GM12872 (cell line): ENCODE results near the gene HSPB9.

Experiments used
- TF ChIP-seq, protein P1 (sequence below): IDR thresholded peaks from 3 replicates; pipeline ENCODE4 v1.5.1; 2011; ENCODE audit warnings: low read depth, mild to moderate bottlenecking, low read length, moderate library complexity; ENCODE audit not compliant: insufficient read depth

Gene HSPB9

DNA sequence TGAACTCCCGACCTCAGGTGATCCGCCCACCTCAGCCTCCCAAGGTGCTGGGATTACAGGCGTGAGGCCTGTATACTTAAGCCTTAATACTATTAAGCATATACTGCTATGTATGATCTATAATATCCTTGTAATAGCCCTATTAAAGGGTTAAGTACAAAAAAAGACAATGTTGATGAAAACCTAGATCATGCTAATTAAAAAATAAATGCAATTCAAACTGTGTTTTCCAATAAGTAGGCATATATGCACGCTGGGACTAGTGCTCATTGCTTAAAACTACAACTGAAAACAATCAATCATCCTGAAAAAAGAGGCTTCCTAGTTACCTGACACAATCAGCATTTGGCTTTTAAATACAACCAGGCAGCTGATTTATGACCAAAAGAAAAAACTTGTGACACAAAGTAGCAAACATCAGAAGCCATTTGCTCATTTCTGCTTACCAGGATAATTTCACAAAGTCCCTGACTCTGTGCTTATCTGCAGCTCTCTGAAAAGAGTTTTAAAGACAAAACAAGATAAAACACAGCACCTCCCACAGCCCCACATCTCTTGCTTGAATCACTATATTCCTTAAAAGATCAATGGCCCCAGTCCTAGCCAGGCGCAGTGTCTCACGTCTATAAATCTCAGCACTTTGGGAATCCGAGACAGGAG is 35.4 kb upstream of the HSPB9 start:
- TF ChIP-seq, protein P1, sequence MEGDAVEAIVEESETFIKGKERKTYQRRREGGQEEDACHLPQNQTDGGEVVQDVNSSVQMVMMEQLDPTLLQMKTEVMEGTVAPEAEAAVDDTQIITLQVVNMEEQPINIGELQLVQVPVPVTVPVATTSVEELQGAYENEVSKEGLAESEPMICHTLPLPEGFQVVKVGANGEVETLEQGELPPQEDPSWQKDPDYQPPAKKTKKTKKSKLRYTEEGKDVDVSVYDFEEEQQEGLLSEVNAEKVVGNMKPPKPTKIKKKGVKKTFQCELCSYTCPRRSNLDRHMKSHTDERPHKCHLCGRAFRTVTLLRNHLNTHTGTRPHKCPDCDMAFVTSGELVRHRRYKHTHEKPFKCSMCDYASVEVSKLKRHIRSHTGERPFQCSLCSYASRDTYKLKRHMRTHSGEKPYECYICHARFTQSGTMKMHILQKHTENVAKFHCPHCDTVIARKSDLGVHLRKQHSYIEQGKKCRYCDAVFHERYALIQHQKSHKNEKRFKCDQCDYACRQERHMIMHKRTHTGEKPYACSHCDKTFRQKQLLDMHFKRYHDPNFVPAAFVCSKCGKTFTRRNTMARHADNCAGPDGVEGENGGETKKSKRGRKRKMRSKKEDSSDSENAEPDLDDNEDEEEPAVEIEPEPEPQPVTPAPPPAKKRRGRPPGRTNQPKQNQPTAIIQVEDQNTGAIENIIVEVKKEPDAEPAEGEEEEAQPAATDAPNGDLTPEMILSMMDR: no peak

DNA sequence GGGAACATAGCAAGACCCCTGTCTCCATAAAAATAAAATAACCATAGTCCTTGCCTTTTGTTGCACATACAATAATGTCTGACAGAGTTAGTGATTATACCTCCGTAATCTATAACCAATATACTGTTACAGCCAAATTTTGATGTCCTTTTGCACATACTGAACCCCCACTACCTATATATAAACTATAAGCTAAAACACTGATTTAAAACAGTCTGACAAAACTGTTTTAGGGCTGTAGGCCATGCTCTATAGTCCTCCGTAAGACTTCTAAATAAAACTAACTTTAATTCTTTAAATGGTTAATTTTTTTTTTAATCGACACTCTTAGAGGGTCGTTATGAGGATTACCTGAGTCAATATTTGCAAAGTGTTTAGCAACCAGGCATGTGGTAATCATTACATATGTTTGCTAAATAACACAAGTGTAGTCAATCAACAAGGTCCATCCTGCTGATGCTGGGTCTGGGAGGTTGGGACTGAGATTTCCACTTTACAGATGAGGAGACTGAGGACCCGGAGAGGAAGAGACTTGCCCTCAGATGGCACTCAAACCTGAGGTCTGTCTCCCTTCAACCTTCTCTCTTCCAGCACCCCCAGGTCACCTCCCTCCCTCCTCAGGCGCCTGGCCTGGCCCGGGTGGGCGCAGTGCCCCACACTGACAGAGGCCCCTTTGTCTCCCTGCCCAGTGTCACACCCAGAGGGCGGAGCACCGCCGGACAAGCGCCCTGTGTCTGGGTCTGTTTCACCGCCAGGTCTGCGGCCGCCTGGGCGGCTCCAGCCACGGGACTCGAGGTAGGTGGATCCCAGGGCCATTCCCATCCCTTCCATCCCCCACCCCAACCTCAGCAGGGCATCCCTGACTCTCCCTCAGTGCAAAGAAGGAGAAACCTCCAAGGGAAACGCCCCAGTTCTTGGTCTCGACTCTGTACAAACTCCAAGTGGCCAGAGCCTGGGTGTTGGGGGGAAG is 34.6 kb upstream of the HSPB9 start:
- TF ChIP-seq, protein P1: no peak

DNA sequence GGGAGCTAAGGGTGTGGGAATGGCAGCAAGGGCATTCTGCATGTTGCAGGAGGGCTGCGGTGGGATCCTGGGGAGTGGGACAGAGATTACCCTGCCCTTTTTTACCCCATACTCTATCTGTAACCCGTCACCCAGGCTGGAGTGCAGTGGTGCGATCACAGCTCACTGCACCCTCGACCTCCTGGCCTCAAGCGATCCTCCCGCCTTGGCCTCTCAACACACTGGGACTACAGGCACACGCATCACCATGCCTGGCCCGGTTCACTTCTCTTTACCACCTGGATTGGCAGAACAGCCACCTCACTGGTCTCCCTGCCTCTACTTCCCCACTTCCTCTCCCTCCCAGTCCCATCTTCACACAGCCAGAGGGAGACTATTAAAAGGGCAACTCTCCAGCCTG is 33.9 kb upstream of the HSPB9 start:
- TF ChIP-seq, protein P1: no peak

DNA sequence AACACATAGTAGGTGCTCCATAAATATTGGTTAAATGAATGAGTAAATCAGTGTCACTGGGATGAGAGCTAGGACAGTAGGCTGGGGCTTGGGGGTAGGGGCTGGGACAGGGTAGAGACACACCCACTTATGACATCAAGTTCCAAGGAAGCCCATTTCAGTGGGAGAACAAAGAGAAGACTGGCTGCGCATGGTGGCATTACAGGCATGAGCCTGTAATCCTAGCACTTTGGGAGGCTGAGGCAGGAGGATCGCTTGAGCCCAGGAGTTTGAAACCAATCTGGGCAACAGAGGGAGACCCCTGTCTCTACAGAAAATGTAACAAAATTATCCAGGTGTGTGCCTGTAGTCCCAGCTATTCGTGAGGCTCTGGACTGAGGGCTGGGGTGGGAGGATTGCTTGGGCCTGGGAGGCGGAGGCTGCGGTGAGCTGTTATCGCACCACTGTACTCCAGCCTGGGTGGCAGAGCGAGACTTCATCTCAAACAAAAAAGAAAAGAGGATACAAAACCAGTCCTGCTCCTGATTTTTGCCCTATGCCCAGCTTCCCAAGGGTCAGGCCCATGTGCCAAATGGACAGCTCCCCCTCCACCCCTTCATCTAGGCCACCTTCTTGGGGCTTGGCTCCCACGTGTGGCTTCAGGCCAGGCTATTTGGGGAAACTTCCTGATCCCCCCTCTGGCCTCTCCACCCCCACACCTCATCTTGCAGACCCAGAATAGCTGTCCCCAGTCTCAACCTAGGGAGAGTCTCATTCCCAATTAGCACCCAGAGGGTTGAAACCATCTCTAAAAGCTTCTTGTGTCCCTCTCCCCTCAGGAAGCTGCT is 31.4 kb upstream of the HSPB9 start:
- TF ChIP-seq, protein P1: no peak

DNA sequence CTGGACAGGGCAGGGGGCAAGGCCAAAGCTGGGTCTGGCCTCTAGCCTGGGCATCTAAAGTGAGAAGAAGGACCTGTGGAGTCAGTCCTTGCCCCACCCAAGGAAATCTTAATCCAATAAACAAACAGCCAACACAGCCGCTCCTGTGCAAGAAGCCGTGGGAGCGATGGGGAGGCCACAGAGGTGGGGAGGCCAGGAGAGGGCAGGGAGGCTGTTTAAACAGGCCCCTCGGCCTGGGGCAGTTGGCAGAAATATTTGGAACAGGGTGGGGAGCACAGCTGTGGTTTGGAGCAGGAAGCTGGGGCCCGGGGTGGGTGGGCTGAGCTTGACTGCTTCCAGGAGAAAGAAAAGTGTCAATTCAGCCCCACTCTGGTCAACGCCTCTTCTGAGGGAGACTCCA is 29.7 kb upstream of the HSPB9 start:
- TF ChIP-seq, protein P1: no peak

DNA sequence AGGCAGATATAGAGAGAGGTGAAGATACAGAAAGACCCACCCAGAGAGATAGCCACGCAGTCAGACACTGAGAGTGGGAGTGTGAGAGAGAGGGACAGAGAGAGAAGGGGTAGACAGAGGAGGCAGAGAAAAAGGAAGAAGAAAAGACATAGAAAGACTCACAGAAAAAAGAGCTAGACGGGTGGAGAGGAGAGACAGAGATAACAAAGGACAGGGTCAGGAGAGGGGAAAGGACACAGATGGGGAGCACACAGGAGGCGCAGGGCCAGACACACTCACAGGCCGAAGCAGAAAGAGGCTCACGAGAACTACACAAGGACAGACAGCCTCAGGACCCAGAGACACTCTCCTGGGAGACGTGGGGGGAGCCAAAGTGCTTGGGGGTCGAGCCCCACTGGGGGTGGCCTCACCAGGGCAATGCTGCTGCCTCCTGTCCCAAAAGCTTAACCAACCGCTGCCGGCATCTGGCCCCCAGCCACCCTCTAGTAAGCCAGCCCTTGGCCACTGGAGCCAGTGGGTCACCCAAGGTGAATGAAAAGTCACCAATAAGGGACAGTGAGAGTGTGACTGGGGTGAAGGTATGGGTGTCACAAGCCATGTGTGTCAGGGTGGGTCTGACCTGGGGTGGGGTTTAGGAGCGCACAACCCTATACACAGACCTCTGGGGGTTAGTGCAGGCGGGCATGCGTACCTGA is 28.1 kb upstream of the HSPB9 start:
- TF ChIP-seq, protein P1: no peak
